GM12864 (cell line): Measurements from ENCODE around the gene TMEM242.
"Not testable (repeated sequence)": the region's sequence is repeated elsewhere in the genome, so short reads cannot be mapped to it uniquely, and the experiment has no call there.

ENCODE experiments used
- DNase-seq: peaks from one replicate; pipeline ENCODE4 v3.0.0-alpha.2; 2011; ENCODE audit warnings: low read depth
- H3K4me3 ChIP-seq: 2 replicates; pipeline ENCODE4 v1.5.1; 2011; ENCODE audit warnings: mild to moderate bottlenecking, low read depth, low read length, control low read depth
- CTCF ChIP-seq: IDR thresholded peaks from 2 replicates; pipeline ENCODE4 v1.5.1; 2011; ENCODE audit warnings: low read depth, mild to moderate bottlenecking, moderate library complexity, low read length, control low read depth, inconsistent platforms; ENCODE audit errors: missing control alignments

The TMEM242 gene

DNA sequence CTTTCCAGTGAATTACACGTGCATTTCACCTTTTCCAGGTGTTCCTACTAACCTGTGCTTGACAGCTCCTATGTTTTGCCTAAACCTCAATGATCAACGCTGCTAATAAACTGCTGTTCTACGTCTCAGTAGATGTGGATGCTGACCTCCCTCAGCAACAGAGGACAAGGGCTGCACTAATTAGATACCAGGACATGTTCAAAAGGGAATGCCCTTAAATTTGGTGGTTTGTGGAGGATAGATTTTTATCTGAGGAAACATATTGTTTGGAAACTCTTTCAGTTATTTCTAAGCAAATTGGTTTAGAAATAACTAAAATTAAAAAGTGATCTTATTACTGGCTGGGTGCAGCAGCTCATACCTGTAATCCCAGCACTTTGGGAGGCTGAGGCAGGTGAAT, 38.6 kb upstream of the TMEM242 start:
- no peak for DNase-seq
- TF ChIP-seq CTCF: no peak
- H3K4me3 ChIP-seq: no peak overlapping the region

- DNase-seq: no peak
- TF ChIP-seq CTCF: no peak
- no peak overlapping the region for H3K4me3 ChIP-seq
These were observed 35.0 kb upstream of the TMEM242 start for GRCh38 chr6:157358287-157358686.

GRCh38 chr6:157346373-157346772, 23.1 kb upstream of the TMEM242 start:
- no peak for TF ChIP-seq CTCF
- no peak for DNase-seq
- no peak overlapping the region for H3K4me3 ChIP-seq

GRCh38 chr6:157343732-157344131, 20.4 kb upstream of the TMEM242 start:
- TF ChIP-seq CTCF: no peak
- no peak for DNase-seq
- H3K4me3 ChIP-seq: no peak overlapping the region

- no peak overlapping the region for H3K4me3 ChIP-seq
- no peak for DNase-seq
- TF ChIP-seq CTCF: no peak
These were observed 16.1 kb upstream of the TMEM242 start for GRCh38 chr6:157339432-157339831.

DNA sequence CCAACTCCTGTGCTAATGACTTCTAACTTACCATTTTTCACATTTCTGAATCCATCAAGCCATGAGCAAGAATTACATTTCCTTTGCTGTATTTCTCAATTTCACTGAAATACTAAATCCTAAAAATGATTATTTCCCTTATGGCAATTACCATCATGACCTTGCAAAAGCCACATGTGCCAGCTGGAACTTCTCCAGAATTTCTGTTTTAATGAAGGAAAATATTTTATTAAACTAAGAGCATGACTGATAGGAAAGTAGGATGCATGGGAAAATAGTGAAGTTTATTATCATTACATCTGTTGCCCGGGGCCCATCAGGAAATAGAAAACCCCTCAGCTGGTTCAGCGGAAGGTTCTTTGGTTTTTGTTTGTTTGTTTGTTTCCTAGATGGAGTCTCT, 14.4 kb upstream of the TMEM242 start:
- no peak for TF ChIP-seq CTCF
- no peak for DNase-seq
- no peak overlapping the region for H3K4me3 ChIP-seq

- H3K4me3 ChIP-seq, DNase-seq: not testable (repeated sequence)
These were observed 14.0 kb upstream of the TMEM242 start for GRCh38 chr6:157337276-157337675.

GRCh38 chr6:157335829-157336228, 12.5 kb upstream of the TMEM242 start:
- H3K4me3 ChIP-seq: no peak overlapping the region
- TF ChIP-seq CTCF: no peak
- DNase-seq: no peak
